ENCODE data around the gene IGFBP5. TPM values are rescaled to one million over a fixed set of nuclear protein-coding genes. Genes with fewer than 3 reads are reported as not detected.

The IGFBP5 gene
- polyA plus RNA-seq, 3 donors: not detected

GRCh38 chr2:216727346-216728122, 32.2 kb upstream of the IGFBP5 start:
- Mint-ChIP-seq H3K36me3 (no peaks in the 10 kb centered on the region), H3K9me3 (peaks cover 0 to 3% (median 0%) of the 10 kb centered on the region in 7 donors), H3K27ac (no peak overlapping the region), H3K4me3 (no peak overlapping the region), H3K27me3 (ENCODE audit: low read depth in 3 of 3) (peaks cover 2 to 9% (median 8%) of the 10 kb centered on the region in 3 donors), H3K4me1 (no peaks in the 10 kb centered on the region)
- no peaks in the 10 kb centered on the region for H3K79me2 ChIP-seq (ENCODE audit: insufficient read depth, low read length)
- H3K36me3 ChIP-seq (replicated peaks in 1 of 2; ENCODE audit: control insufficient read depth in 1 of 2, insufficient read depth in 2 of 2, low read length in 2 of 2): no peaks in the 10 kb centered on the region
- intact Hi-C loops (cut with micrococcal nuclease): no loop called here
- WGBS (ENCODE audit: insufficient coverage): 89% methylated on average over 6 of the region's 8 CpGs
- H3K9me3 ChIP-seq (replicated peaks in 1 of 2; ENCODE audit: control insufficient read depth in 1 of 2, insufficient read depth in 1 of 2, low read length in 2 of 2): no peaks in the 10 kb centered on the region
- H3K4me3 ChIP-seq (replicated peaks in 1 of 3; ENCODE audit: low read depth in 2 of 3, low read length in 3 of 3): no peak overlapping the region
- no peak overlapping the region for H3K9ac ChIP-seq (ENCODE audit: insufficient read depth, low read length, poor library complexity, severe bottlenecking)
- no peak for TF ChIP-seq CTCF (IDR thresholded peaks at IDR 0.05)
- H3K27me3 ChIP-seq (ENCODE audit: control insufficient read depth in 2 of 2, insufficient read depth in 2 of 2, low read length in 2 of 2): no peaks in the 10 kb centered on the region
- no peak for DNase-seq
- no peak overlapping the region for H3K27ac ChIP-seq (ENCODE audit: low read depth in 1 of 2, low read length in 2 of 2)
- no peak overlapping the region for H2AFZ ChIP-seq (ENCODE audit: insufficient read depth, low read depth, low read length, poor library complexity, severe bottlenecking)
- no peak overlapping the region for H3K4me2 ChIP-seq (replicated peaks; ENCODE audit: extremely low read depth, low read length, poor library complexity, severe bottlenecking)
- no peaks in the 10 kb centered on the region for H4K20me1 ChIP-seq (ENCODE audit: insufficient read depth, low read length)
- H3K4me1 ChIP-seq (ENCODE audit: control insufficient read depth in 1 of 2, insufficient read depth in 2 of 2, low read length in 2 of 2): no peaks in the 10 kb centered on the region

- Histone ChIP-seq H3K9me3 (replicated peaks in 1 of 2; ENCODE audit: control insufficient read depth in 1 of 2, insufficient read depth in 1 of 2, low read length in 2 of 2) (no peaks in the 10 kb centered on the region), H3K27ac (ENCODE audit: low read depth in 1 of 2, low read length in 2 of 2) (no peak overlapping the region), H3K4me2 (replicated peaks; ENCODE audit: extremely low read depth, low read length, poor library complexity, severe bottlenecking) (no peak overlapping the region), H3K4me3 (replicated peaks in 1 of 3; ENCODE audit: low read depth in 2 of 3, low read length in 3 of 3) (no peak overlapping the region), H3K36me3 (replicated peaks in 1 of 2; ENCODE audit: control insufficient read depth in 1 of 2, insufficient read depth in 2 of 2, low read length in 2 of 2) (no peaks in the 10 kb centered on the region), H3K9ac (ENCODE audit: insufficient read depth, low read length, poor library complexity, severe bottlenecking) (no peak overlapping the region), H4K20me1 (ENCODE audit: insufficient read depth, low read length) (no peaks in the 10 kb centered on the region), H3K79me2 (ENCODE audit: insufficient read depth, low read length) (no peaks in the 10 kb centered on the region), H3K4me1 (ENCODE audit: control insufficient read depth in 1 of 2, insufficient read depth in 2 of 2, low read length in 2 of 2) (no peaks in the 10 kb centered on the region), H3K27me3 (ENCODE audit: control insufficient read depth in 2 of 2, insufficient read depth in 2 of 2, low read length in 2 of 2) (no peaks in the 10 kb centered on the region), H2AFZ (ENCODE audit: insufficient read depth, low read depth, low read length, poor library complexity, severe bottlenecking) (no peak overlapping the region)
- 86% methylated on average over 4 of the region's 5 CpGs for WGBS (ENCODE audit: insufficient coverage)
- Mint-ChIP-seq H3K4me1 (no peaks in the 10 kb centered on the region), H3K4me3 (no peak overlapping the region), H3K9me3 (peaks cover 0 to 3% (median 0%) of the 10 kb centered on the region in 7 donors), H3K36me3 (no peaks in the 10 kb centered on the region), H3K27ac (no peak overlapping the region), H3K27me3 (ENCODE audit: low read depth in 3 of 3) (peaks cover 5 to 10% (median 8%) of the 10 kb centered on the region in 3 donors)
- intact Hi-C loops (cut with micrococcal nuclease): no loop called here
- no peak for DNase-seq
- TF ChIP-seq CTCF (IDR thresholded peaks at IDR 0.05): no peak
Observed at GRCh38 chr2:216724190-216724589, 28.8 kb upstream of the IGFBP5 start.

All from CD14-positive monocyte (primary cell).